HG03196 (cell line): Measurements from ENCODE around the gene CYB561A3.

ENCODE experiments used
- ATAC-seq: cut with Tn5 transposase; IDR thresholded peaks from one replicate; pipeline ENCODE4 v1.9.1; 2021; ENCODE audit not compliant: unreplicated experiment

CYB561A3 gene

DNA sequence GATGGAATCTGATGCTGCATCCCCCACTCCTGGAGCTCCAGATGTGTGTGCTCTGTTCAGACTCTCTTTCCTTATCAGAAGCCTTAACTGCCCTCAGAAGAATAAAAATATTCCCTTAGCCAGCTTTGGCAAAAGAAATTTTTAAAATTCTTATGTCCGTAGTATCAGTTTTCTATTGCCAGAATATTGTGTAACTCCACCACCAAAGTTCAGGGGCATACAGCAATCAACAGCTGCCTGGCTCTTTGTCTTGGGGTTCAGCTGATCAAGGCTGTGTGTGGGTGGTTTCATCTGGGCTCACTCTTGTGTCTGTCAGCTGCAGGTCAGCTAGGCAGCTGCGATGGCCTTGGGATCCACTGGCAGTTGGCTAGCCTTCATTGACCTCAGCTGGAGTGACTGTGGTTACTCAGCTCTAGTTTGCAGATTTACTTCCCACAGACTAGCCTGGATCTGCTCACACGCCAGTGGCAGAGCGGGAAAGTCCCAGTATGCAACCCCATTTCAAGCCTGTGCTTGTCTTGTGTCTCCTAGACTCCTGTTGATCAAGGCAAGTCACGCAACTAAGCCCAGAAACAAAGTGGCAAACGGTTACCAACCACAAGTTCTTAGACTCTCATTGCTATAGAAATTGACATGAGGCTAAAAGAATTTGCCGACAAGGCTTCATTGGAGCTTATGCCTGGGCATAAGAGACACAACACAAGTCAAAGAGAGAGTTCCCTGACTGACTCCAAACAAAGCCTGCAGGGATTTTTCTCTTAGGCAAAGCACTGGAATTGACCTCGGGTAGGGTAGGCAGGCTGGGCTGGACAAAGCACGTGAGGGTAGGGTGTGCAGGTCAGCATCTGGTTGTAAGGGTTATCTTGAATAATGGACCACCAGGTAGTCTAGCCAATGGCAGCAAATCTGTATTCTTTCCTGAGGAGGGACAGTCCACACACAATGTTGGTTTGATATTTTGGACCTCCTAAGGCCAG, 8.0 kb upstream of the CYB561A3 start:
- ATAC-seq, result no peak

DNA sequence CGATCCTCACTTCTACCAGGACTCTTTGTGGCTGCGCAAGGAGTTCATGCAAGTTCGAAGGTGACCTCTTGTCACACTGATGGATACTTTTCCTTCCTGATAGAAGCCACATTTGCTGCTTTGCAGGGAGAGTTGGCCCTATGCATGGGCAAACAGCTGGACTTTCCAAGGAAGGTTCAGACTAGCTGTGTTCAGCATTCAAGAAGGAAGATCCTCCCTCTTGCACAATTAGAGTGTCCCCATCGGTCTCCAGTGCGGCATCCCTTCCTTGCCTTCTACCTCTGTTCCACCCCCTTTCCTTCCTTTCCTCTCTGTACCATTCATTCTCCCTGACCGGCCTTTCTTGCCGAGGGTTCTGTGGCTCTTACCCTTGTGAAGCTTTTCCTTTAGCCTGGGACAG, 7.0 kb upstream of the CYB561A3 start:
- no peak for ATAC-seq

DNA sequence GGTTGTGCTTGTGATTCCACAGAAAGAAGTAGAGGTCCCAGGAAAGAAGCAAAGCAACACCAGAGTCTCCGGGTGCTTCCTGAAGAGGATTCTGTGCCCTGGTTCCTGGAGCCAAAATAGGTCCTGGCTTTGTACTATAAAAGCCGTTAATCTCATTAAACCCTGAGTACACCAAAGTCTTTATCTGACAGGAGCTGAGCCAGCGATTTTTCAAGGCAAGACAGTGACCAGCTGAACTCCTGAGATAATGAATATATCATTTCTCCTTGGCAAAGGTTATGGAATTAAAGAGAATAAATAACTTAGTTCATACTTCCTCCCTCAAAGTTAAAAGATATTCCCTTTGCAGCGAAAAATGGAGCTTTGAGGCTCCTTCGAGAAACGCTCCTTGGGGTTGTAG, 5.7 kb upstream of the CYB561A3 start:
- ATAC-seq, result no peak

DNA sequence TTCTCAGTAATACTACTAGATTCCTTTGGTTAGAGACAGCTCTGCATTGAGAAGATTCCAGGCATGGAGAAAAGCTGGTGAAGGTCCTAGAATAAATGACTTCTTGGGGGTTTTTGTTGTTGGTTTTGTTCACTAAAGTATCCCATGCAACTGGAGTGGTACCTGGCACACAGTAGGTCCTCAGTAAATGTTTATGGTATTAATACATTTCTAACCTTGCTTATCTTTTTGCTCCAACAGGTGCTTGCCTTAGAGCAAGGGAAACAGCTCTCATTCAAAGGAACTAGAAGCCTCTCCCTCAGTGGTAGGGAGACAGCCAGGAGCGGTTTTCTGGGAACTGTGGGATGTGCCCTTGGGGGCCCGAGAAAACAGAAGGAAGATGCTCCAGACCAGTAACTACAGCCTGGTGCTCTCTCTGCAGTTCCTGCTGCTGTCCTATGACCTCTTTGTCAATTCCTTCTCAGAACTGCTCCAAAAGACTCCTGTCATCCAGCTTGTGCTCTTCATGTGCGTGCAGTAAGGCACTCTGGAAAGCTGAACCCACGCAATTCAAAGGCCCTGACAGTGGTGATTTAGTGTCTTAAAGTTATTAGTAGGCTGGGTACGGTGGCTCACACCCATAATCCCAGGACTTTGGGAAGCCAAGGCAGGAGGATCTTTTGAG, 2.5 kb upstream of the CYB561A3 start:
- no peak for ATAC-seq

DNA sequence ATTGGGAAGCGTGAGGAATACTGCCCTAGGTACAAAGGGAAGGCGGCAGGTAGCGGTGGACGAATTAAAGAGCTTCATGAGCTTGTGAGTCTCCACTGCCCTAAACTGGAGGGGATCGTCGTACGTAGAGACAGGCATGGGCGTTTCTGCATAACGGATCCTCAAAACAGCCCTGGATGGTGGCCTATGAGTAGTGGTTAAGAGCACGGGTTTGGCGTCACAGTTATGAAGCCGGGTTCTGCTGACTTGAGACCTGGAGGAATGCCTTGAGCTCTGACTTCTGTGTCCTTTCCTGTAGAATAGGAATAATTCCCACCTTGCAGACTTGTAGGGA, 827 bp upstream of the CYB561A3 start:
- no peak for ATAC-seq

DNA sequence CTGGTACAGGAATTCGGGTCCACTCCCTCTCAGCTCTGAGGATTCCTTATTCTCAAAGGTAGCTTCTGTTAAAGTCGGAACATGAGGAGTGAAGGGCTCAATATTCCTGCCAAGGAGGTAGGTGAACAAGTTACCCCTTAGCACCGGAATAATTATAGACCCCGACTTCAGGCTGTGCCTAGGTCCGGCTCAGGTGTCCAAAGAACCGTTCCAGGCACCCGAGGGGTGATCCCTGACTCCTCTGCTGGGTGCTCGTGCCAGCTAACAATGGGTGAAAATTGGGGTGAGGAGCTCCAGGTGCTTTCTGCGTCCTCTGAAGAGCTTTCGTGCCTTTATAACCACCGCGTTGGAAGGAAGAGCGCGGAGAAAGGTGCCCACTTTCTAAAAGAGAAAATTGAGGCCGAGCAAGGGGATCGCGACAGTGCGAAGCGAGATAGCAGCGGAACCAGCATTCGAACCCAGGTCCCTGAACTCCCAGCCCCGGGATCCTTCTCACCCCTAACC, 393 bp downstream of the CYB561A3 start:
- no peak for ATAC-seq

DNA sequence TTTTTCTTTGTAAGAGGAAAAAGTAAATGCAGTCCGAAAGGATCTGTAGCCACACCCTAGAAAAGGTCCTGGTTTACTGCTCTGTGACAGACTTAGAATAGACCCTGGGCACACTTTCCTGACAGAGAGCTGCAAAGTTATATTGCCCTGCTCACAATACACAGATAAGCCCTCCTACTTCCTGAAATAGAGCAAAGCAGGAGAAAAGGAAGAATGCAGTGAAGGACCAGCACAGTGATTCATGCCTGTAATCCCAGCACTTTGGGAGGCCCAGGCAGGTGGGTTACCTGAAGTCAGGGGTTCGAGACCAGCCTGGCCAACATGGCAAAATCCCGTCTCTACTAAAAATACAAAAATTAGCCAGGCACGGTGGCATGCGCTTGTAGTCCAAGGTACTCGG, 2.2 kb downstream of the CYB561A3 start:
- no peak for ATAC-seq

DNA sequence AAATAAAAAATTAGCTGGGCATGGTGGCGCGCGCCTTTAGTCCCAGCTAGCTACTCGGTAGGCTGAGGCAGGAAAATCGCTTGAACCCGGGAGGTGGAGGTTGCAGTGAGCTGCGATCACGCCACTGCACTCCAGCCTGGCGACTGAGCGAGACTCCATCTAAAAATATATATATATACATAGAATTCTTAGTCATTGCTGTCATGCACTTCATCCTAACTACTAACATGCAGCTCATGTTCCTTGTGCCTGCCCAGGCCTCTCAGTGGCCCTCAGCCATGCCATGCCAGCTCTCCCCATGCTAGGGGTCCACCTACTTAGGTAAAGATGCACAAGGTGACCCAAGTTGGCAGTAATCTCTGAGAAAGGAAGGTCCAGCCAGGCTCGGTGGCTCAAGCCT, 3.1 kb downstream of the CYB561A3 start:
- no peak for ATAC-seq

DNA sequence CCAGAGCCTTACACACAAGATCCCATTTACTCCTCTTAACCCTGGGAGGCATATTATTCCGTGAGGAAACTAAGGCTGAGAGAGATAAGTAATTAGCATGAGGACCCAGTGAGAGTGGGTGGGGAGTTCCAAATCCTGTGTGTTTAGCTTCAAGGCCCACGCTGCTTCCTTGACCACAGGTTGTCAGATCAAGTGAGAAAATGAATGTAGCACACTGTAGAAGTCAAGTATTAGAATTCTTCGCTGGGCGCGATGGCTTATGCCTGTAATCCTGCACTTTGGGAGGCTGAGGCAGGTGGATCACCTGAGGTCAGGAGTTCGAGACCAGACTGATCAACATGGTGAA, 3.8 kb downstream of the CYB561A3 start:
- no peak for ATAC-seq

DNA sequence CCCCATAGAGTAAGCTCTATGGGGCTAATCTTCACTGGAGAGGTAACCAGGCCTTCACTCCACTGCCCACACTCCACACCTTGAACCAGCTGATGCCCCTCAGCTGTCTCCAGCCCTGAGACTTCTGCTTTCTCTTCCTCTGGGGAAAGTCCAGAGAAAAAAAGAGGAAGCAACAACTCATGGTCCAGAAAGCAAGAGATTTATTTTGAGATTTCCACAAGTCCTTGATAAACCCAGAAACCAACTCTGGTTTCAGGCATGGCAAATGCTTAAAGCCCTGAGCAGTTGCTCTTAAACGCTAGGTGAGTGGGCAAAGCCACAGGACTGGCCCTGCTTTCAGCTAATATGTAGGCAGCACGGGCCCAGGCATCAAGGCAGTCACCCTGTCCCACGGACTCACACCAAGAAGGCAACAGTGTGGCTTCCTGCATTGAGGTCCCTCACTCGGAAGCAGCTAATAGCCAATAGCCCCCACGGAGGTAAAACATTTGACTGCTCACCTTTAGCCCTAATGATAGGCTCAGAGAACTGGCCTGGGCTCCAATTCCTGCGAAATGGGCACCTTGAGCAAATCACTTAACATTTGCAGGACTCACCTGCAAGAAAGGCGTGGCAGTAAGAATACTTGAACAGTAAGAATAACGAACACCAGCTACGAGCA, 4.3 kb downstream of the CYB561A3 start:
- ATAC-seq, result peak; percentile 40

DNA sequence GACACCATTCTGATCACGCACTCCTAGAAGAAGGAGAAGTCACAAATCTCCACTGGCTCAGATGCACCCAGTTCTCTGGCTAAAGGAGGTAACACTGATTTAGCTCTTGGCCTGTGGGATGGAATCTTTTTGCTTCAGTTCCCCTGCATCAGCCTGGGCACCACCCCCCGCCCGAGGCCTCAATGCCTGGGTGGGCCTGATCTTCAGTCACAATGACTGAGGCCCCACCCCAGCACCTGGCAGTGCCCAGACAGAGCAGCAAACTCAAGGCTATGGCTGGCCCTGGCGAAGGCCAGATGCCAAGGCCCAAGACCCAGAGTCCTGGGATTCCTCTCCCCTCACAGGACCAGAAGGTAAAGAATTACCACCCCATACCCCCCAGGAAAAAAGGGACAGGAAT, 5.0 kb downstream of the CYB561A3 start:
- no peak for ATAC-seq

DNA sequence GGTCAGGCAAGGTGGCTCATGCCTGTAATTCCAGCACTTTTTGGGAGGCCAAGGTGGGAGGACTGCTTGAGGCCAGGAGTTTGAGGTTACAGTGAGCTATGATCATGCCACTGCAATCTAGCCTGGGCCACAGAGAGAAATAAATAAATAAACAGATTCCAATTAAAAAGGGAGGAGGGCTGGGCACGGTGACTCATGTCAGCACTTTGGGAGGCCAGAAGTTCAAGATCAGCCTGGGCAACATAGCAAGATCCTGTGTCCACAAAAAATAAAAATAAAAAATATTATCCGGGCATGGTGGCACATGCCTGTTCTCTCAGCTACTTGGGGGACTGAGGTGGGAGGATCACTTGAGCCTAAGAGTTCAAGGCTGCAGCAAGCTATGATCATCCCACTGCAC, 7.5 kb downstream of the CYB561A3 start:
- no peak for ATAC-seq

DNA sequence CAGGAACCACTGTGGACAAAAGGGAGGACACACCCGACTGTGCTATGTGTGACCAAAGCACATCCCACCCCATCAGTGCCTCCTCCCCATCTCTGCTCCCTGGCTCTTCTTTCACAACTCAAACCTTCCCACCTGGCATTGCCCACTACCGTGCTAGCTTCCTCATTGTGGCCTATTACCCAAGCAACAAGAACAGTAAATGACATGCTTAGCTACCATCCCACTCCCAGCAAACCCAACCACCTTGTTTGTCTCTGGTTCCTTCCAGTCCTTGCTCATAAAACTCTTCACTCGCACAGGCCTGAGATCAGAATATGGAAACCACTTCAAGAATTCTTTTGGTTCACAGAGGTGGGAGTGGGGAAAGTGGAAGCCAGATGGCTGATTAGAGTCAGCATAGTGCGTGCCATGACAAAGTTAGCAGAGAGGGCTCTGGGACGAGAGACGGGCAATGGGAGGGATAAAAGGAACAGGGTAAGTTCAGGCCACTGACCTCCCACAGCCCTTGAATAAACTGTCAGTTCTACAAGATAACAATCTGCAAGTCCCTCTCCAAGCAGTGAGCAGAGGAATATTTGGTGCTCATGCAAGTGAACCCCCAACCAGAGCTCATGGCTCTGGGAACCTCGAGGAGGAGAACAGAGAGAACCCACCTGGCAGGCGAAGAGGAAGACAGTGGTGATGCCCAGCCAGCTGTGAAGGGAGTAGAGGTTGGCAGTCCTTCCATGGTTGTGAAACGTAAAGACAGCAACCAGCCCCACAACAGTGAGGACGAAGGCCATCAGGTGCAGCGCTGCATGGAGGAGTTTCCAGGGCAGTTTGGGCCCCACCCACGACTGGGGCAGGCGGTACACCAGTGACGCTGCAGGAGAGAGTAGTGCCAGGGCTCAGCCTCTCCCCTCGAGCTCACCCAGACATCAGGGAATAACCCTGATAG, 8.3 kb downstream of the CYB561A3 start:
- no peak for ATAC-seq

DNA sequence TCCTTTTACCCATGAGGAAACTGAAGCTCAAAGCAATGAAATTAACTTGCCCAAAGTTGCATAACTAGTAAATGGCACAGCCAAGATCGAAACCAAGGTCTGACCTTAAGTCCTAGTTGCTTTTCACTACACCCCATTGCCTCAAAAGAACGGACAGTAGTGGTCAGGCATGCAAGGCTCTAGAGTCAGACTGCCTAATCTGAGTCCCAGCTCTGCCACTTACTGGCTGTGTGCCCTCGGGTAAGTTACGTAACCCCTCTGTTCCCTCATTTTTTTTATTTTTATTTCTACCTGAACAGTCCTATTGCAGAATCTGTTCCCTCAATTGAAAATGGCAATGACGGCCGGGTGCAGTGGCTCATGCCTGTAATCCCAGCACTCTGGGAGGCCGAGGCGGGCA, 9.6 kb downstream of the CYB561A3 start:
- no peak for ATAC-seq

DNA sequence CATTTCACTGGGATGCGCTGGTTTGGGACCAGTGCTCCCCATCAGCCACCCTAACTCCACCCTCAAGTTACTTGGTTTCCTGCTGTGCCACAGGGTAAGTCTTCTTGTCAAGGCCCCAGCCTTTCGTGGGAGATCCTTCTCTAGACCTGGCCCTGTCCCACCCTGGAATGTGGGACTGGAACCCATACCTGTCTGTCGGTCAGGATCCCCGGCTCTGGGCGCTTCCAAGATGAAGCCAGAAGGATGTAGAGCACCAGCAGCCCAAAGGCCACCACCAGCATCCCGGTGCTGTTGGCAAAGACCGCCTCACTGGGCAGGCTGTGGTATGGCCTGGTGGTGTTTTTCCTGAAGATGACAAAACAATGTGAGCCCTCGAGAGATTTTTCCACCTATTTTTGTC, 10.9 kb downstream of the CYB561A3 start:
- ATAC-seq, result no peak

DNA sequence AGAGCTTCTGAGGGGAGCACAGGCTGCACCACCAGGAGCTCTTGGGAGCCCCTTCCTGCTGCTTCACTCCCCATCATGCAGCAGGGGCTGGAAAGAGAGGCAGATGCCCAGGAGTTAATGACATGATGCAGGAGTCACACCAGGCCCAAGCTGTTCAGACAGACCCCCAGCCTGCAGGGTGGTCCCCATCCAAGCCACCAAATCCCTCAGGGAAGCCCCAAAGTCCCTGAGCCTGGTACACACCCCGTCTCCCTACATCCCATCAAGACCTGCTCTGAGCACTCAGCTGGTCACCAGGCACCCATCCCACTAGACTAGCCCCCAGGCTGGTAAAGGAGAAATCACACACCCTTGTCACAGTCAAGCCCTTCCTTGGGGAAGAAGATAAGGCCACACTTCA, 11.3 kb downstream of the CYB561A3 start:
- no peak for ATAC-seq

DNA sequence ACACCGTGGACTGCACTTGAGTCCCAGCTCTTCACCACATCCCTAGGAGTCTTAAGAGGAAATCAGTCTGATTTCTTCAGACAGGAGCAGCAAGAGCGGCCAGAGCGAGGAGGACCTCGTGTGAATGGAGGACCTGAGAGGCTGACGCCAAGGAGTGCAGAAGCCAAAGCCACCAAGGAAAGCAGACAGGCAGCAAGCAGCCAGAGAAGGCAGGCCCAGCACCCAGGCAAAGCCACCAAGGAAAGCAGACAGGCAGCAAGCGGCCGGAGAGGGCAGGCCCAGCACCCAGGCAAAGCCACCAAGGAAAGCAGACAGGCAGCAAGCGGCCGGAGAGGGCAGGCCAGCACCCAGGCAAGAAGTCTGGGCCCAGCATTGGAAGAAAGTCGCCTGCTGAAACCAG, 11.8 kb downstream of the CYB561A3 start:
- no peak for ATAC-seq

DNA sequence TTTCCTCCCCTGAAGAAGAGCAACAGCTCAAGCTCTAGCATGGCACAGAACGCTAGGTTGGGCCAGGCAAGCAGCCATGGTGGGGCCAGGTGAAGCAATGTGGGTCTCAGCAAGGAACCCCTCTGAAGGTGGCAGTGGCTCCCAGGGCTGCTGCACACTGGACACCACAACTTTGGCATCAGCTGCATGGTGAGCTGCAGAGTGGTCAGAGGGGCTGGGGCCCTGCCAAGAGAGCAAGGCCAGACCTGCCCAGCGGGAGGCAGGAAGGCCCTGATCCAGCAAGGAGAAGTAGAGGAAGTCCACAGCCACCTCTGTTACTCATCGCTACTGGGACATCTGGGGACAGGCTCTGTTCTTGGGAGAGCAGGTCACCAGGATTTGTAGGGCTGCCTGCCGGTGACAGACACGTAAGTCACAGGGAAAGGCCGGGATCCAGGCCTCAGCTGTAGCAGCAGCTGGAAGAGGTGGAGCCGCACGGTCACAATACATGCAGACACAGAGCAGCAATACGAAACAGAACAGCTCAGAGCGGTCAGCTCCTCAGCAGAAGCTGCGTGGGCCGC, 12.4 kb downstream of the CYB561A3 start:
- no peak for ATAC-seq

DNA sequence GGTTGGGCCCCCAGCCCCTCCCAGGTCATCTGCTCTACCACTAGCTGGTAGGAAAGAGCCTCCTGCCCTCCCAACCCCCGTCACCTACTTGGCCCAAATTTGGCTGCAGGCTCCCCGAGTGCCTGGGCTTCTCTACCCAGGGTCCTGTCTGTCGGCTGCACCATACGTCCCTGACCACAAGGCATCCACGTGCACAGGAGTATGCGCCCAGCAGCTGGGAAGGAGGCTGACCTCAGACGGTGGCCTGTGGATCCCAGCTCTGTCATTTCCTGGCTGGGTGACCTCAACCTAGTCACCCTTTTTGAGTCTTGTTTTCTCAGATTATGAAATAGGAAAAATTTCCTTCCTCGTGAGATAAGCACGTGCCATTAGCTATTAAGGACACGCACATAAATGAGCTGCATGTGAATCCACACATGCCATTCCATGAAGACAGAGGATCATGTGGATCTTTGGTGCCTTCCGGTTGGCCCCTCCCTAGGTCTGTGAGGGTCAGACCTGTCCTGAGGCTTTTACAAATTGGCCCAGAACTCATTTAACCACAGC, 13.7 kb downstream of the CYB561A3 start:
- no peak for ATAC-seq
